IPS-18a (cell line): ENCODE data around the gene LAIR1.
"Not testable (repeated sequence)": the region's sequence is repeated elsewhere in the genome, so short reads cannot be mapped to it uniquely, and the experiment has no call there.

ENCODE experiments used
- H3K27ac ChIP-seq: one replicate; pipeline ENCODE4 v1.5.1; 2013; ENCODE audit warnings: low read length
- H3K27me3 ChIP-seq: one replicate; pipeline ENCODE4 v1.6.1; 2013; ENCODE audit warnings: mild to moderate bottlenecking, low read length; ENCODE audit not compliant: control insufficient read depth, insufficient read depth
- H3K36me3 ChIP-seq: one replicate; pipeline ENCODE4 v1.6.1; 2013; ENCODE audit warnings: low read depth, low read length; ENCODE audit not compliant: control insufficient read depth
- H3K4me1 ChIP-seq: one replicate; pipeline ENCODE4 v1.6.1; 2013; ENCODE audit warnings: low read depth, low read length; ENCODE audit not compliant: control insufficient read depth
- H3K4me3 ChIP-seq: one replicate; pipeline ENCODE4 v1.5.1; 2013; ENCODE audit warnings: low read length
- H3K9ac ChIP-seq: one replicate; pipeline ENCODE4 v1.6.1; 2013; ENCODE audit warnings: mild to moderate bottlenecking, low read length, moderate library complexity
- H3K9me3 ChIP-seq: one replicate; pipeline ENCODE4 v1.6.1; 2013; ENCODE audit warnings: low read depth, low read length; ENCODE audit not compliant: control insufficient read depth

Gene LAIR1

GRCh38 chr19:54337858-54338230 is 26.9 kb downstream of the LAIR1 start:
- H3K4me1 ChIP-seq: no peaks in the 10 kb centered on the region
- H3K4me3 ChIP-seq: no peak overlapping the region
- no peaks in the 10 kb centered on the region for H3K9me3 ChIP-seq
- no peaks in the 10 kb centered on the region for H3K36me3 ChIP-seq
- no peak overlapping the region for H3K9ac ChIP-seq
- no peaks in the 10 kb centered on the region for H3K27me3 ChIP-seq
- H3K27ac ChIP-seq: no peak overlapping the region

GRCh38 chr19:54336893-54337857 is 27.6 kb downstream of the LAIR1 start:
- Histone ChIP-seq H3K4me1 (no peaks in the 10 kb centered on the region), H3K36me3 (no peaks in the 10 kb centered on the region), H3K27me3 (no peaks in the 10 kb centered on the region), H3K4me3 (no peak overlapping the region), H3K27ac (no peak overlapping the region), H3K9me3 (no peaks in the 10 kb centered on the region), H3K9ac (no peak overlapping the region)

GRCh38 chr19:54335979-54336892 is 28.5 kb downstream of the LAIR1 start:
- Histone ChIP-seq H3K27ac (no peak overlapping the region), H3K9ac (no peak overlapping the region), H3K4me3 (no peak overlapping the region), H3K9me3 (no peaks in the 10 kb centered on the region), H3K27me3 (no peaks in the 10 kb centered on the region), H3K36me3 (no peaks in the 10 kb centered on the region), H3K4me1 (no peaks in the 10 kb centered on the region)

- Histone ChIP-seq H3K9ac (no peak overlapping the region), H3K9me3 (no peaks in the 10 kb centered on the region), H3K4me1 (no peaks in the 10 kb centered on the region), H3K36me3 (no peaks in the 10 kb centered on the region), H3K27me3 (no peaks in the 10 kb centered on the region), H3K27ac (no peak overlapping the region), H3K4me3 (no peak overlapping the region)
Observed at GRCh38 chr19:54335164-54335563, 29.6 kb downstream of the LAIR1 start.

GRCh38 chr19:54333586-54334298 is 31.0 kb downstream of the LAIR1 start:
- no peak overlapping the region for H3K4me3 ChIP-seq
- H3K27me3 ChIP-seq: no peaks in the 10 kb centered on the region
- H3K9ac ChIP-seq: no peak overlapping the region
- H3K36me3 ChIP-seq: no peaks in the 10 kb centered on the region
- H3K4me1 ChIP-seq: no peaks in the 10 kb centered on the region
- no peaks in the 10 kb centered on the region for H3K9me3 ChIP-seq
- no peak overlapping the region for H3K27ac ChIP-seq

- H3K4me1 ChIP-seq: no peaks in the 10 kb centered on the region
- no peaks in the 10 kb centered on the region for H3K36me3 ChIP-seq
- no peaks in the 10 kb centered on the region for H3K9me3 ChIP-seq
- H3K4me3 ChIP-seq: no peak overlapping the region
- no peak overlapping the region for H3K27ac ChIP-seq
- no peak overlapping the region for H3K9ac ChIP-seq
- no peaks in the 10 kb centered on the region for H3K27me3 ChIP-seq
Observed at GRCh38 chr19:54332149-54332548, 32.6 kb downstream of the LAIR1 start.

GRCh38 chr19:54331626-54332025 is 33.1 kb downstream of the LAIR1 start:
- no peaks in the 10 kb centered on the region for H3K9me3 ChIP-seq
- no peak overlapping the region for H3K4me3 ChIP-seq
- no peaks in the 10 kb centered on the region for H3K4me1 ChIP-seq
- no peaks in the 10 kb centered on the region for H3K36me3 ChIP-seq
- H3K9ac ChIP-seq: no peak overlapping the region
- no peaks in the 10 kb centered on the region for H3K27me3 ChIP-seq
- H3K27ac ChIP-seq: no peak overlapping the region

- Histone ChIP-seq H3K9ac (no peak overlapping the region), H3K36me3 (no peaks in the 10 kb centered on the region), H3K27me3 (no peaks in the 10 kb centered on the region), H3K4me3 (no peak overlapping the region), H3K9me3 (no peaks in the 10 kb centered on the region), H3K4me1 (peaks cover 12% of the 10 kb centered on the region), H3K27ac (no peak overlapping the region)
Observed at GRCh38 chr19:54329476-54330165, 35.1 kb downstream of the LAIR1 start.

- H3K4me1 ChIP-seq: peaks cover 18% of the 10 kb centered on the region
- H3K4me3 ChIP-seq, H3K9me3 ChIP-seq, H3K9ac ChIP-seq, H3K36me3 ChIP-seq, H3K27ac ChIP-seq, H3K27me3 ChIP-seq: not testable (repeated sequence)
Observed at GRCh38 chr19:54328781-54329180, 36.0 kb downstream of the LAIR1 start.

- no peak overlapping the region for H3K27ac ChIP-seq
- H3K9ac ChIP-seq: no peak overlapping the region
- H3K9me3 ChIP-seq: no peaks in the 10 kb centered on the region
- no peaks in the 10 kb centered on the region for H3K36me3 ChIP-seq
- H3K4me1 ChIP-seq: peaks cover 20% of the 10 kb centered on the region
- no peak overlapping the region for H3K4me3 ChIP-seq
- no peaks in the 10 kb centered on the region for H3K27me3 ChIP-seq
Observed at GRCh38 chr19:54325631-54326030, 39.1 kb downstream of the LAIR1 start.

GRCh38 chr19:54325194-54325621 is 39.5 kb downstream of the LAIR1 start:
- H3K27ac ChIP-seq: no peak overlapping the region
- no peaks in the 10 kb centered on the region for H3K36me3 ChIP-seq
- no peaks in the 10 kb centered on the region for H3K27me3 ChIP-seq
- no peak overlapping the region for H3K9ac ChIP-seq
- H3K4me1 ChIP-seq: peaks cover 20% of the 10 kb centered on the region
- H3K9me3 ChIP-seq: no peaks in the 10 kb centered on the region
- H3K4me3 ChIP-seq: no peak overlapping the region
